ENCODE data around the gene CBFA2T2.

- TF ChIP-seq CTCF (conservative IDR thresholded peaks at IDR 0.05) = no peak
- no peak for TF ChIP-seq ZFX (IDR thresholded peaks at IDR 0.05)
These were observed 43.8 kb upstream of the CBFA2T2 start for GRCh38 chr20:33445881-33446625.
